MCF 10A (cell line): ENCODE measurements around the gene C1QTNF12. TPM values are rescaled to one million over a fixed set of nuclear protein-coding genes. Genes with fewer than 3 reads are reported as not detected.

ENCODE experiments used
- BruUV-seq: library from RNA; stranded (reverse); fragments of 400-500 nt; replicated peaks from 2 replicates; lab custom pipeline; 2021; lab: Mats Ljungman, UMichigan
- CTCF ChIA-PET: fragments of 300-600 bp; sonication (Branson Sonifier 250); formaldehyde crosslinking; extraction: SDS; loops from one replicate; lab custom pipeline; 2021; ENCODE audit warnings: antibody characterized with exemption, inconsistent platforms; lab: Yijun Ruan, JAX
- POLR2A ChIA-PET: fragments of 300-600, 350-650 bp; sonication (Branson Sonifier 250); formaldehyde crosslinking; extraction: SDS; loops from one replicate; lab custom pipeline; 2020; ENCODE audit warnings: antibody characterized with exemption, inconsistent platforms; lab: Yijun Ruan, JAX
- DNase-seq: peaks from one replicate; pipeline ENCODE4 v3.0.0-alpha.2; 2018; ENCODE audit not compliant: unreplicated experiment
- H3K27ac Mint-ChIP-seq: one replicate; pipeline ENCODE4 v1.8.0; 2022; ENCODE audit warnings: mild to moderate bottlenecking, low read depth, mixed read lengths; ENCODE audit not compliant: unreplicated experiment
- H3K27me3 Mint-ChIP-seq: one replicate; pipeline ENCODE4 v1.8.0; 2022; ENCODE audit warnings: mixed read lengths; ENCODE audit not compliant: insufficient read depth, unreplicated experiment
- H3K36me3 Mint-ChIP-seq: one replicate; pipeline ENCODE4 v1.8.0; 2022; ENCODE audit warnings: mild to moderate bottlenecking, moderate library complexity, mixed read lengths; ENCODE audit not compliant: insufficient read depth, unreplicated experiment
- H3K4me1 Mint-ChIP-seq: one replicate; pipeline ENCODE4 v1.8.0; 2022; ENCODE audit warnings: mixed read lengths; ENCODE audit not compliant: insufficient read depth, unreplicated experiment
- H3K4me3 Mint-ChIP-seq: one replicate; pipeline ENCODE4 v1.8.0; 2022; ENCODE audit warnings: mild to moderate bottlenecking, moderate library complexity, mixed read lengths; ENCODE audit not compliant: unreplicated experiment
- H3K9me3 Mint-ChIP-seq: one replicate; pipeline ENCODE4 v1.8.0; 2022; ENCODE audit warnings: mixed read lengths; ENCODE audit not compliant: unreplicated experiment
- CTCF ChIP-seq: fragments of 200-600 bp; IDR thresholded peaks from one replicate; pipeline ENCODE4 v1.8.0; 2022; ENCODE audit warnings: antibody characterized with exemption, mild to moderate bottlenecking; ENCODE audit not compliant: unreplicated experiment
- intact Hi-C: fragments of 100-400 bp; cut with micrococcal nuclease; formaldehyde crosslinking; loops from 2 replicates; pipeline ENCODE4 v1.14.1; 2022
- total RNA-seq: library from RNA; stranded (reverse); gene quantifications from 2 replicates; pipeline ENCODE4 v1.2.3, GENCODE V29; 2022

The C1QTNF12 gene
- total RNA-seq, 1 experiment from 2014 or later: 1.5 TPM

GRCh38 chr1:1243807-1244191 lies 2.7 kb downstream of the C1QTNF12 start:
- DNase-seq: no peak
- no peaks in the 10 kb centered on the region for H3K36me3 Mint-ChIP-seq
- H3K27ac Mint-ChIP-seq: no peak overlapping the region
- BruUV-seq: no TSS peak
- no peak for TF ChIP-seq CTCF
- H3K27me3 Mint-ChIP-seq: no peaks in the 10 kb centered on the region
- intact Hi-C loops: no loop called here
- ChIA-PET POLR2A (interaction anchor here (1.4 kb wide), 1 partner anchor 13 kb away, joined by 4 read pairs; no protein-coding TSS in a partner anchor), CTCF (interaction anchor here (0.9 kb wide), 1 partner anchor 122 kb away, joined by 5 read pairs; no protein-coding TSS in a partner anchor)
- no peaks in the 10 kb centered on the region for H3K9me3 Mint-ChIP-seq
- no peak overlapping the region for H3K4me3 Mint-ChIP-seq
- H3K4me1 Mint-ChIP-seq: no peaks in the 10 kb centered on the region

- DNase-seq: no peak
- Mint-ChIP-seq H3K27ac (no peak overlapping the region), H3K9me3 (no peaks in the 10 kb centered on the region), H3K4me3 (no peak overlapping the region), H3K27me3 (no peaks in the 10 kb centered on the region), H3K36me3 (no peaks in the 10 kb centered on the region), H3K4me1 (no peaks in the 10 kb centered on the region)
- TF ChIP-seq CTCF: no peak
- POLR2A ChIA-PET: interaction anchor here (1.4 kb wide), 2 partner anchors 12 kb away, joined by 3 to 4 read pairs; partner anchors contain the start of gene SDF4
- no TSS peak for BruUV-seq
- intact Hi-C loops: no loop called here
- CTCF ChIA-PET: interaction anchor here (0.9 kb wide), 1 partner anchor 121 kb away, joined by 5 read pairs; no protein-coding TSS in a partner anchor
Observed at GRCh38 chr1:1243266-1243660, 3.3 kb downstream of the C1QTNF12 start.

GRCh38 chr1:1242461-1243265 lies 3.9 kb downstream of the C1QTNF12 start:
- no peak for DNase-seq
- ChIA-PET CTCF (interaction anchor here (0.9 kb wide), 1 partner anchor 121 kb away, joined by 5 read pairs; no protein-coding TSS in a partner anchor), POLR2A (interaction anchor here (1.4 kb wide), 1 partner anchor 11 kb away, joined by 3 read pairs; the partner anchor contains the start of gene SDF4)
- Mint-ChIP-seq H3K4me1 (no peaks in the 10 kb centered on the region), H3K27me3 (no peaks in the 10 kb centered on the region), H3K4me3 (no peak overlapping the region), H3K27ac (no peak overlapping the region), H3K36me3 (no peaks in the 10 kb centered on the region), H3K9me3 (no peaks in the 10 kb centered on the region)
- no peak for TF ChIP-seq CTCF
- no TSS peak for BruUV-seq
- intact Hi-C loops: no loop called here

GRCh38 chr1:1241588-1242219 lies 4.8 kb downstream of the C1QTNF12 start:
- POLR2A ChIA-PET: interaction anchor here (1.4 to 1.5 kb wide), 2 partner anchors 10 to 11 kb away, joined by 3 to 4 read pairs; partner anchors contain the start of gene SDF4
- CTCF ChIA-PET: interaction anchor here (0.5 kb wide), 1 partner anchor 120 kb away, joined by 3 read pairs; no protein-coding TSS in a partner anchor

More at GRCh38 chr1:1241588-1242219, 4.8 kb downstream of the C1QTNF12 start:
- Mint-ChIP-seq H3K9me3 (no peaks in the 10 kb centered on the region), H3K36me3 (no peaks in the 10 kb centered on the region), H3K27me3 (no peaks in the 10 kb centered on the region), H3K27ac (no peak overlapping the region), H3K4me3 (no peak overlapping the region), H3K4me1 (no peaks in the 10 kb centered on the region)
- no peak for DNase-seq
- intact Hi-C loops: no loop called here
- TF ChIP-seq CTCF: no peak
- no TSS peak for BruUV-seq
